ENCODE measurements around the gene ARSA.

The ARSA gene

DNA sequence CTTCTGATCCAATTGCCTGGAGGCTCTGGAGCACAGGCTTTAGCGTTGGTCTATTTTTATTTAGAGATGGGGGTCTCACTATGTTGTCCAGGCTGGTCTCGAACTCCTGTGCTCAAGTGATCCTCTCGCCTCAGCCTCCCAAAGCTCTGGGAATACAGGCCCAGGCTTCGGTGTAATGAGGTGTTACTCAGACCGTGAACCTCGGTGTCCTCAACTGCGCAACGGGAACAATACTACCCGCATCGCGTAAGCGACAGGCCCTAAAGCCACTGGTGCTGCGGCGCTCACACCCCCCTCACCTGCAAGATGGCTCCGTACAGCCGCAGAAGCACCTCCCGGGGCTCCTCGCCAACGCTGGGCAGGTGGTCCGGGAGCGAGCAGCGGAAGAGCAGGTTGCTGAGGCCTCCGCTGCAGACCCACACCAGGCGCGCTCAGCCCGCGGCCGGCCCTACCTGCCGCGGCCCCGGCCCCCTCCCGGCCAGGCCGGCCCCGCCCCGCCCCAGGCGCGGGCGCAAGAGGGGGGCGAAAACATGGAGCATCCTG is 45.9 kb downstream of the ARSA start:
- Histone ChIP-seq H3K4me1 (peaks cover 5% of the 10 kb centered on the region), H3K4me3 (ENCODE audit: low read depth, low read length) (peak overlapping the region; percentile 98)
- TF ChIP-seq, protein P1, sequence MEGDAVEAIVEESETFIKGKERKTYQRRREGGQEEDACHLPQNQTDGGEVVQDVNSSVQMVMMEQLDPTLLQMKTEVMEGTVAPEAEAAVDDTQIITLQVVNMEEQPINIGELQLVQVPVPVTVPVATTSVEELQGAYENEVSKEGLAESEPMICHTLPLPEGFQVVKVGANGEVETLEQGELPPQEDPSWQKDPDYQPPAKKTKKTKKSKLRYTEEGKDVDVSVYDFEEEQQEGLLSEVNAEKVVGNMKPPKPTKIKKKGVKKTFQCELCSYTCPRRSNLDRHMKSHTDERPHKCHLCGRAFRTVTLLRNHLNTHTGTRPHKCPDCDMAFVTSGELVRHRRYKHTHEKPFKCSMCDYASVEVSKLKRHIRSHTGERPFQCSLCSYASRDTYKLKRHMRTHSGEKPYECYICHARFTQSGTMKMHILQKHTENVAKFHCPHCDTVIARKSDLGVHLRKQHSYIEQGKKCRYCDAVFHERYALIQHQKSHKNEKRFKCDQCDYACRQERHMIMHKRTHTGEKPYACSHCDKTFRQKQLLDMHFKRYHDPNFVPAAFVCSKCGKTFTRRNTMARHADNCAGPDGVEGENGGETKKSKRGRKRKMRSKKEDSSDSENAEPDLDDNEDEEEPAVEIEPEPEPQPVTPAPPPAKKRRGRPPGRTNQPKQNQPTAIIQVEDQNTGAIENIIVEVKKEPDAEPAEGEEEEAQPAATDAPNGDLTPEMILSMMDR (IDR thresholded peaks at IDR 0.05), result no peak

DNA sequence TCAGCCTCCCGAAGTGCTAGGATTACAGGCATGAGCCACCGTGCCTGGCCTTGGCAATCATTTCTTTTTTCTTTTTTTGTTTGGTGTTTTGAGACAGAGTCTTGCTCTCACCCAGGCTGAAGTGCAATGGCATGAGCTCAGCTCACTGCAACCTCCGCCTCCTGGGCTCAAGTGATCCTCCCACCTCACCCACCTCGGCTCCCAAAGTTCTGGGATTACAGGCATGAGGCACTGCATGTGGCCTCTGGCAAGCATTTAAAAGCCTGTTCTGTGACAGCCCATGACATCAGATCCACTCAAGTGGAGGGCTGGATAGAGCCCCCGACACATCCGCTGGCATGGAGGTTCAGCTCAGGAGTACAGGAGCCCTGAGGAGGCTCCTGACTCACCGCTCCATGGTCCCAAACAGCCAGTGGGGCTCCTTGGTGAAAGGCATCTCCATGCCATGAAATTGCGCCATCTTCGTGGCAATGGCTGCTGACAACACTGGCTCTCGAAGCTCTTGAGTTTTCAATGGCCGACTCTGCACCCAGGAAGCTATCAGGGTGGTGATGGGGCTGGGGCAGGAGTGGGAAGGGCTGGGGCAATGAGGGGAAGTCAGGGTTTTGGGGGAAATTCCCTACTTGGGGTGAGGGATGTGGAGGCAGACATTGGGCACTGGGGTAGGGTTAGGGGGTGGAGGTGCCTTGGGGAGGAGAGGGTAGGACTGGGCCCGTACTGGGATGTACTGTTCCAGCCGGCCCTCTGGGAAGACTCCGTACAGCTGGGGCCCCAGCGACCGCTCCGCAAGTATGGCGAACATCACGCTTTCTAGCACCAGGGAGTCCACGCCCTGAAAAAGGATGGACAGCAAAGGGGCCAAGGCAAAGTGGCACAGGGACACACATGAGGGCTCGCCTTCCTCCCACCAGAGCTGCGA is 46.7 kb downstream of the ARSA start:
- Histone ChIP-seq H2AFZ (no peak overlapping the region), H3K4me1 (peaks cover 5% of the 10 kb centered on the region), H3K4me3 (ENCODE audit: low read depth, low read length) (peak overlapping the region; percentile 98), H3K27me3 (ENCODE audit: control insufficient read depth, insufficient read depth, low read length) (no peaks in the 10 kb centered on the region), H3K9ac (no peak overlapping the region), H3K9me3 (ENCODE audit: control insufficient read depth, low read length) (no peaks in the 10 kb centered on the region), H3K36me3 (ENCODE audit: control insufficient read depth, insufficient read depth, low read length) (no peaks in the 10 kb centered on the region), H3K27ac (peak overlapping the region; percentile 98), H3K79me2 (no peaks in the 10 kb centered on the region), H3K4me2 (ENCODE audit: low read length) (peak overlapping the region; percentile 98)
- TF ChIP-seq, protein P1 (IDR thresholded peaks at IDR 0.05), result no peak

More for the DNA sequence above, 45.9 kb downstream of the ARSA start:
- no peaks in the 10 kb centered on the region for H3K79me2 ChIP-seq
- H3K27ac ChIP-seq, result peak overlapping the region; percentile 98
- H3K27me3 ChIP-seq (ENCODE audit: control insufficient read depth, insufficient read depth, low read length), result no peaks in the 10 kb centered on the region
- no peaks in the 10 kb centered on the region for H3K36me3 ChIP-seq (ENCODE audit: control insufficient read depth, insufficient read depth, low read length)
- H2AFZ ChIP-seq, result peak overlapping the region; percentile 84
- no peaks in the 10 kb centered on the region for H3K9me3 ChIP-seq (ENCODE audit: control insufficient read depth, low read length)
- no peak overlapping the region for H3K9ac ChIP-seq
- peak overlapping the region; percentile 98 for H3K4me2 ChIP-seq (ENCODE audit: low read length)

DNA sequence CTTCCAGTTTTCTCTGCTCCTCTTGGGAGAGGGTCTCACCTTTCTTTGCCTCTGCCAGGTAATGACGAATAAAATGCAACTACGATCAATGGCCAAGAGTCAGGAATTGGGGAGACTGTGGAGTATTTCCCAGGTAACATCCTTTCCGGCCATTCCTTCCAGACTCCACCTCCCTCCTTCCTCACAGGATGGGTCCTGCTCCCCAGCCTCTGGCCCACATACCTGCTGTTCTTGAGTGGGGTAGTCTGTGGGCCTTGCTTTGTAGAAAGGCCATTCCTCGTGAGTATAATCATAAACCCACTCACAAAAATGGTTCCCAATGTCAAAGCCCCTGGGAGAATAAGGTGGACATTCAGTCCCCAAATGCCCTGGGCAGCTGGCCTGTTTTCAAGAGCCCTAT is 48.2 kb downstream of the ARSA start:
- H3K9ac ChIP-seq, result no peak overlapping the region
- peak overlapping the region; percentile 24 for H3K27ac ChIP-seq
- no peaks in the 10 kb centered on the region for H3K79me2 ChIP-seq
- H3K4me3 ChIP-seq (ENCODE audit: low read depth, low read length), result no peak overlapping the region
- no peak overlapping the region for H3K4me2 ChIP-seq (ENCODE audit: low read length)
- H2AFZ ChIP-seq, result no peak overlapping the region
- H3K36me3 ChIP-seq (ENCODE audit: control insufficient read depth, insufficient read depth, low read length), result no peaks in the 10 kb centered on the region
- H3K4me1 ChIP-seq, result peaks cover 5% of the 10 kb centered on the region
- TF ChIP-seq, protein P1 (IDR thresholded peaks at IDR 0.05), result no peak
- H3K9me3 ChIP-seq (ENCODE audit: control insufficient read depth, low read length), result no peaks in the 10 kb centered on the region
- no peaks in the 10 kb centered on the region for H3K27me3 ChIP-seq (ENCODE audit: control insufficient read depth, insufficient read depth, low read length)

DNA sequence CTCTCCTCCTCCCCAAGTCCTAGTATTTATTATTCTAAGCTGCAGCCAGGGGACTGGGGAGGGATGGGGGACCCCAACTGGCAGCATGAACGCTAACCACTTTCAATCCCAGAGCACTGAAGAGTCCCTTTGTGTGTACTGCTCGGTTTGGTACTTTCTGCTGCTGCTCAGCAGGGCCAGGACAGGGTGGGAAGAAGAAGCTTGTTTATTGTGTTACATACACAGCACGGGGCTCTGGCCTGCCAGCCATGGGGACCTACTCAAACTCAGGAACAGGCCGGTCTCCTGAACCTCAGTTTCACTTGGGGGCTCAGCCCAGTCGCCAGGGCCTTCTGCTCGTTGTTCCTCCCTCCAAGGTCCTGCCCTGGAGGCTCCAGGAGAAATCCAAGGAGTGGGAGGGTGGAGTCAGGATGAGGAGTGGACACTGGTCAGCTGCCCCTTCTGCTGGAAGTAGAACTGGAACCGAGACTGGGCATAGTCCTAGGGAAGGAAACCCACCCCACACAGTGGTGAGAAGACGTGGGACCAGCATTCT is 49.1 kb downstream of the ARSA start:
- no peak overlapping the region for H3K9ac ChIP-seq
- no peak overlapping the region for H2AFZ ChIP-seq
- H3K79me2 ChIP-seq, result no peaks in the 10 kb centered on the region
- H3K4me1 ChIP-seq, result peaks cover 3% of the 10 kb centered on the region
- no peaks in the 10 kb centered on the region for H3K27me3 ChIP-seq (ENCODE audit: control insufficient read depth, insufficient read depth, low read length)
- TF ChIP-seq, protein P1 (IDR thresholded peaks at IDR 0.05), result peak; percentile 0
- H3K4me2 ChIP-seq (ENCODE audit: low read length), result peak overlapping the region; percentile 50
- peak overlapping the region; percentile 11 for H3K4me3 ChIP-seq (ENCODE audit: low read depth, low read length)
- no peaks in the 10 kb centered on the region for H3K9me3 ChIP-seq (ENCODE audit: control insufficient read depth, low read length)
- no peaks in the 10 kb centered on the region for H3K36me3 ChIP-seq (ENCODE audit: control insufficient read depth, insufficient read depth, low read length)
- H3K27ac ChIP-seq, result peak overlapping the region; percentile 88

Data from parathyroid adenoma (tissue), 2 donors.